Duodenal mucosa (tissue), 2 donors: ENCODE results near the gene GNG2.

Source experiments
- H3K27ac ChIP-seq: one replicate; pipeline ENCODE4 v1.7.0; 2013; ENCODE audit warnings: low read depth, low read length
- H3K27me3 ChIP-seq, 2 donors: one replicate each; pipeline ENCODE4 v1.7.0; 2013; ENCODE audit warnings: low read length in 2 of 2, control low read depth in 1 of 2; ENCODE audit not compliant: insufficient read depth in 2 of 2, control insufficient read depth in 1 of 2
- H3K36me3 ChIP-seq, 2 donors: one replicate each; pipeline ENCODE4 v1.7.0; 2013; ENCODE audit warnings: low read length in 2 of 2, control low read depth in 1 of 2; ENCODE audit not compliant: insufficient read depth in 2 of 2, control insufficient read depth in 1 of 2
- H3K4me1 ChIP-seq, 2 donors: one replicate each; pipeline ENCODE4 v1.7.0; 2013; ENCODE audit warnings: low read length in 2 of 2, control low read depth in 1 of 2; ENCODE audit not compliant: insufficient read depth in 2 of 2, control insufficient read depth in 1 of 2
- H3K4me3 ChIP-seq, 2 donors: one replicate each; pipeline ENCODE4 v1.7.0; 2013; ENCODE audit warnings: low read length in 2 of 2, low read depth in 1 of 2
- H3K9ac ChIP-seq, 2 donors: one replicate each; pipeline ENCODE4 v1.7.0; 2013; ENCODE audit warnings: low read length in 2 of 2, low read depth in 1 of 2
- H3K9me3 ChIP-seq, 2 donors: one replicate each; pipeline ENCODE4 v1.7.0; 2013; ENCODE audit warnings: low read length in 2 of 2, control low read depth in 1 of 2; ENCODE audit not compliant: control insufficient read depth in 1 of 2

GNG2 gene

GRCh38 chr14:51960866-51961265, 100.5 kb downstream of the GNG2 start:
- H3K36me3 ChIP-seq = peaks cover 3 to 4% of the 10 kb centered on the region in 2 donors
- no peaks in the 10 kb centered on the region for H3K27me3 ChIP-seq
- H3K4me3 ChIP-seq = no peak overlapping the region
- H3K27ac ChIP-seq = no peak overlapping the region
- H3K9ac ChIP-seq = no peak overlapping the region
- H3K4me1 ChIP-seq = no peaks in the 10 kb centered on the region
- peaks cover 2 to 4% of the 10 kb centered on the region in 2 donors for H3K9me3 ChIP-seq

GRCh38 chr14:51962711-51963110, 102.3 kb downstream of the GNG2 start:
- peaks cover 2 to 4% of the 10 kb centered on the region in 2 donors for H3K9me3 ChIP-seq
- no peaks in the 10 kb centered on the region for H3K27me3 ChIP-seq
- H3K9ac ChIP-seq = no peak overlapping the region
- H3K4me1 ChIP-seq = no peaks in the 10 kb centered on the region
- H3K4me3 ChIP-seq = no peak overlapping the region
- peaks cover 0 to 3% of the 10 kb centered on the region in 2 donors for H3K36me3 ChIP-seq
- no peak overlapping the region for H3K27ac ChIP-seq

- no peak overlapping the region for H3K4me3 ChIP-seq
- peaks cover 0 to 4% of the 10 kb centered on the region in 2 donors for H3K9me3 ChIP-seq
- no peaks in the 10 kb centered on the region for H3K27me3 ChIP-seq
- H3K27ac ChIP-seq = no peak overlapping the region
- peaks cover 0 to 3% of the 10 kb centered on the region in 2 donors for H3K36me3 ChIP-seq
- H3K9ac ChIP-seq = no peak overlapping the region
- H3K4me1 ChIP-seq = no peaks in the 10 kb centered on the region
Measured at GRCh38 chr14:51963286-51963685, 102.9 kb downstream of the GNG2 start.

DNA sequence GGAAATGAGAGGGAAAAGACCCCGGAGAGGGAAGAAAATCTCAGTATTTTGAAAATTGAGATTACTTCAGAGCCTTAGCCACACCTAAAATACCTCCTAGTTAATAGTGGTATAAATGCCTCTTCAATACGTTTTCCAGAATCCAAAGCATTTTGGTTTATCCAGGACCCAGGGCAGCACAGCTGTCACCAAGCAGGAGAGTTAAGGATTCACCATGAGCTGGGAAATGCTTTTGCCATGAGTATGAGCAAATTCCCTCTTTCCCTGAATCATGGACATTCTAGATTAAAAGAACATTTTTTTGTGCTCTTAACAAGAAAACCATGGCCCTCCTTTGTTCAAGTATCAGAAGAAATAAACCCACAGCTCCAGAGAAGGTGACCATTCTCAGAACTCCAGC, 107.1 kb downstream of the GNG2 start:
- Histone ChIP-seq H3K27me3 (no peaks in the 10 kb centered on the region), H3K9me3 (no peaks in the 10 kb centered on the region), H3K27ac (no peak overlapping the region), H3K9ac (no peak overlapping the region), H3K4me1 (no peaks in the 10 kb centered on the region), H3K4me3 (no peak overlapping the region), H3K36me3 (no peaks in the 10 kb centered on the region)

- H3K9me3 ChIP-seq = no peaks in the 10 kb centered on the region
- H3K4me1 ChIP-seq = no peaks in the 10 kb centered on the region
- no peak overlapping the region for H3K27ac ChIP-seq
- H3K36me3 ChIP-seq = no peaks in the 10 kb centered on the region
- no peak overlapping the region for H3K9ac ChIP-seq
- H3K27me3 ChIP-seq = no peaks in the 10 kb centered on the region
- no peak overlapping the region for H3K4me3 ChIP-seq
Measured at GRCh38 chr14:51969852-51970540, 109.6 kb downstream of the GNG2 start.

DNA sequence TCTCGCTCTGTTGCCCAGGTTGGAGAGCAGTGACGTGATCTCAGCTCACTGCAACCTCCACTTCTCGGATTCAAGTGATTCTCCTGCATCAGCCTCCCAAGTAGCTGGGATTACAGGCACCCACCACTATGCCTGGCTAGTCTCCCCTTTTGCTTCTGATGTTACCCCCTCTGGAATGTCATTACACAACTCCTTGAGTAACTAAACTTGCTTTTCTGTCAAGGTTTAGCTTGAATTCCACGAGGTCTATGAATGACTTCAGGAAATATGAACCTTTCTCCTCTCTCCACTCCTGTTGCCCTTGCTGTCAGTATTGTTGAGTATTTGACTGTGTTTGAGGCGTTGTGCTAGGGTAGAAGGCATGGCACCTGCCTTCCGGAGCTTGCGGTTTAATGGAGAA, 112.2 kb downstream of the GNG2 start:
- Histone ChIP-seq H3K27me3 (no peaks in the 10 kb centered on the region), H3K27ac (no peak overlapping the region), H3K9me3 (no peaks in the 10 kb centered on the region), H3K9ac (no peak overlapping the region), H3K4me3 (no peak overlapping the region), H3K36me3 (no peaks in the 10 kb centered on the region), H3K4me1 (no peaks in the 10 kb centered on the region)

DNA sequence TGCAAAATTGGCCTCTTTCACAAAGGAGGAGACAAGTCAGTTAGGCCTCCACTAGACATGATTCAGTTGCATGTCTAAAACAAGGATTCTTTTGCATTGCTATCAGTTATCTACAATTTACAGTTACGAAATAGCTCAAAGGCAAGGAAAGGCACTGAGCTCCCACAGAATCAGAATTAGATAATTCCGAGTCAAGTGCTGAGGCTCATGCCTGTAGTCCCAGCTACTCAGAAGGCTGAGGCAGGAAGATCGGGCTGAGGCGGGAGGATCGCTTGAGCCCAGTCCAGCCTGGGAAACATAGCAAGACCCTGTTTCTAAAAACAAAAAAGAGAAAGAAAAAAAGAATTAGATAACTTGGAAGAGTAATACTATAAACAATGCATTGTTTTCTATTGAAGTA, 116.7 kb downstream of the GNG2 start:
- Histone ChIP-seq H3K4me3 (no peak overlapping the region), H3K36me3 (no peaks in the 10 kb centered on the region), H3K9ac (no peak overlapping the region), H3K9me3 (no peaks in the 10 kb centered on the region), H3K4me1 (no peaks in the 10 kb centered on the region), H3K27ac (no peak overlapping the region), H3K27me3 (no peaks in the 10 kb centered on the region)

DNA sequence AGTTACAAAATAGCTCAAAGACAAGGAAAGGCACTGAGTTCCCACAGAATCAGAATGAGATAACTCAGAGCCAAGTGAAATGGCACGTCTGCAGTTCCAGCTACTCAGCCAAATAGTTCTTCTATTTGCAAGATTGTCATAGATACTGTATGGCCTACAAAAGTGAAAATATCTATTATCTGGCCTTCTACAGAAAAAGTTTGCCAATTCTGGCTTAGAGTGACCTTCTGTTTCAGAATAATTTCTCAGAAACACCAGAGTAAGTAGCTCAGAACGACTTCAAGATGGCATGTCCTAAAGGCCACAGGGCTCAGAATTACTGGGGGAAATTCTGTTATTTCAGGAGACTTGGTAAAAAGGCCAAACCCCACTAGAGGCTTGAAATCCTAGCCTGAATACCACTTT, 118.3 kb downstream of the GNG2 start:
- no peaks in the 10 kb centered on the region for H3K27me3 ChIP-seq
- H3K4me1 ChIP-seq = no peaks in the 10 kb centered on the region
- H3K9ac ChIP-seq = no peak overlapping the region
- no peaks in the 10 kb centered on the region for H3K36me3 ChIP-seq
- no peaks in the 10 kb centered on the region for H3K9me3 ChIP-seq
- H3K27ac ChIP-seq = no peak overlapping the region
- H3K4me3 ChIP-seq = no peak overlapping the region

- no peaks in the 10 kb centered on the region for H3K36me3 ChIP-seq
- no peak overlapping the region for H3K4me3 ChIP-seq
- no peaks in the 10 kb centered on the region for H3K9me3 ChIP-seq
- no peaks in the 10 kb centered on the region for H3K27me3 ChIP-seq
- no peak overlapping the region for H3K27ac ChIP-seq
- H3K9ac ChIP-seq = no peak overlapping the region
- no peaks in the 10 kb centered on the region for H3K4me1 ChIP-seq
Measured at GRCh38 chr14:51979088-51979709, 118.8 kb downstream of the GNG2 start.

DNA sequence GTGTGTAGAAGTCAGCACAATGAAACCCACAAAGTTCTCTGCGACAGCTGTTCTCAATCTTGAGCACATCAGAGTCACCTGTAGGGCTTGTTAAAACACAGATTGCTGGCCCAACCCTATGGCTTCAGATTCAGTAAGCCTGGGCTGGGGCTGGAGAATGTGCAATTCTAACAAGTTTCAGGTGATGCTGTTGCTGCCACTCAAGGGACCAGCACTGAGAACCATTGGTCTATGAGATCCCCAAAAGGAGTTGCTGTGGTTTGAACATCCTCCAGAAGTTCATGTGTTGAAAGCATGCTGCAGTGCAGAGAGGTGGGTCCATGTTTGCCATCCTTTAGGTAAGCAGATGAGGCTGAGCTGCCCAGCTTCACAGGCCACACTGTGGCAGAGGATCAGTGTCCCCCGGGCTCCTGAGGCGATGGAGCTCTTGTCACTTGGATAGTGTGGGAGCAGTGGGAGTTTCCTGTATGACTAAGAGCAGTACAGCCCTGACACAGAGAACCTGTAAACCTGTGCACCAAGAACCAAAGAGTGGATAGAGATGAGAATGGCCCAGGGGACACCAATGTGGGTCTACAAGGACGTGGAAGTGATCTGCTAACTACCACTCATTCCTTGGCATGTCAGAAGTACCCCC, 120.9 kb downstream of the GNG2 start:
- H3K4me1 ChIP-seq = no peaks in the 10 kb centered on the region
- H3K27ac ChIP-seq = no peak overlapping the region
- H3K9me3 ChIP-seq = no peaks in the 10 kb centered on the region
- no peaks in the 10 kb centered on the region for H3K27me3 ChIP-seq
- no peaks in the 10 kb centered on the region for H3K36me3 ChIP-seq
- no peak overlapping the region for H3K9ac ChIP-seq
- no peak overlapping the region for H3K4me3 ChIP-seq
